Lung (tissue), 12 donors: Measurements from ENCODE around the gene NOX1. TPM values are rescaled to one million over a fixed set of nuclear protein-coding genes. Genes with fewer than 3 reads are reported as not detected.

Source experiments
- ATAC-seq: fragments of 200-7000 bp; cut with Tn5 transposase; one replicate; pipeline ENCODE4 v1.9.1; 2020; ENCODE audit warnings: moderate number of reproducible peaks; ENCODE audit not compliant: insufficient read depth, low FRiP score
- DNase-seq, 3 donors: peaks; one replicate each; pipeline ENCODE4 v3.0.0-alpha.2; 2013 to 2017
- H3K27ac ChIP-seq, 2 donors: one replicate each; pipeline ENCODE4 v1.5.1; 2013; ENCODE audit warnings: mild to moderate bottlenecking in 2 of 2, moderate library complexity in 2 of 2, control low read depth in 1 of 2, inconsistent platforms in 1 of 2, low read depth in 1 of 2, low read length in 1 of 2
- H3K27me3 ChIP-seq, 3 donors: one replicate each; pipeline ENCODE4 v1.5.1; 2013; ENCODE audit warnings: low read length in 2 of 3; ENCODE audit not compliant: control insufficient read depth in 3 of 3, insufficient read depth in 3 of 3
- H3K36me3 ChIP-seq, 4 donors: one replicate each; pipeline ENCODE4 v1.5.1; 2013; ENCODE audit warnings: low read length in 4 of 4, mild to moderate bottlenecking in 1 of 4, moderate library complexity in 1 of 4; ENCODE audit not compliant: control insufficient read depth in 4 of 4, insufficient read depth in 4 of 4
- H3K4me1 ChIP-seq, 5 donors: one replicate each; pipeline ENCODE4 v1.5.1; 2013; ENCODE audit warnings: low read length in 5 of 5, mild to moderate bottlenecking in 2 of 5, moderate library complexity in 1 of 5; ENCODE audit not compliant: control insufficient read depth in 5 of 5, insufficient read depth in 5 of 5
- H3K4me3 ChIP-seq: one replicate; pipeline ENCODE4 v1.5.1; 2013; ENCODE audit warnings: mild to moderate bottlenecking, control low read depth, moderate library complexity
- H3K9ac ChIP-seq, 2 donors: one replicate each; pipeline ENCODE4 v1.5.1; 2013; ENCODE audit warnings: low read length in 2 of 2, control low read depth in 1 of 2; ENCODE audit not compliant: insufficient read depth in 1 of 2
- H3K9me3 ChIP-seq, 4 donors: one replicate each; pipeline ENCODE4 v1.5.1; 2013; ENCODE audit warnings: low read length in 3 of 4, mild to moderate bottlenecking in 1 of 4, moderate library complexity in 1 of 4; ENCODE audit not compliant: control insufficient read depth in 4 of 4, insufficient read depth in 3 of 4
- CTCF ChIP-seq: IDR thresholded peaks from 2 replicates; pipeline ENCODE4 v1.5.1; 2012; ENCODE audit warnings: mild to moderate bottlenecking; ENCODE audit errors: control extremely low read depth, extremely low read depth
- WGBS, 2 donors: extraction: QIAGEN DNeasy Blood & Tissue Kit; methylation state at CpG; one replicate each; pipeline ENCODE4 v1.1.7; 2013; 5-methylcytosine and 5-hydroxymethylcytosine counted together
- polyA plus RNA-seq, 2 donors: library from polyadenylated mRNA; stranded (reverse); fragments of 200-250 nt; gene quantifications; one replicate each; pipeline ENCODE4 v1.2.1, GENCODE V29; 2013
- total RNA-seq, 2 donors: library from RNA; depleted of rRNA in 1 of 2; stranded (reverse); fragments of >200 nt in 1 of 2; gene quantifications; one replicate each; pipeline ENCODE4 v1.2.1, GENCODE V29; 2014 to 2021
- donor health status: control.
- donor health status: control.
- donor health status: Bipolar disorder and iron deficiency.
- donor health status: healthy.
- donor health status: DM: yes; HTN: yes; CAD: no.

The NOX1 gene
- total and polyA plus RNA-seq, 4 donors: 0.08 to 0.12 (median 0.11) TPM; not detected in 1

- DNase-seq (no peak), ATAC-seq (no peak)
- no peaks in the 10 kb centered on the region for H3K9me3 ChIP-seq
- TF ChIP-seq CTCF: no peak
- H3K4me3 ChIP-seq: no peak overlapping the region
- no peak overlapping the region for H3K9ac ChIP-seq
- peaks cover 0 to 4% (median 2%) of the 10 kb centered on the region in 3 donors for H3K27me3 ChIP-seq
- no peaks in the 10 kb centered on the region for H3K36me3 ChIP-seq
- 42 to 58% methylated on average over 2 of the region's 2 CpGs for WGBS, 2 donors
- H3K4me1 ChIP-seq: peaks cover 0 to 2% (median 0%) of the 10 kb centered on the region in 5 donors
- no peak overlapping the region for H3K27ac ChIP-seq
Observed at GRCh38 chrX:100880368-100880767, 6.2 kb upstream of the NOX1 start.

DNA sequence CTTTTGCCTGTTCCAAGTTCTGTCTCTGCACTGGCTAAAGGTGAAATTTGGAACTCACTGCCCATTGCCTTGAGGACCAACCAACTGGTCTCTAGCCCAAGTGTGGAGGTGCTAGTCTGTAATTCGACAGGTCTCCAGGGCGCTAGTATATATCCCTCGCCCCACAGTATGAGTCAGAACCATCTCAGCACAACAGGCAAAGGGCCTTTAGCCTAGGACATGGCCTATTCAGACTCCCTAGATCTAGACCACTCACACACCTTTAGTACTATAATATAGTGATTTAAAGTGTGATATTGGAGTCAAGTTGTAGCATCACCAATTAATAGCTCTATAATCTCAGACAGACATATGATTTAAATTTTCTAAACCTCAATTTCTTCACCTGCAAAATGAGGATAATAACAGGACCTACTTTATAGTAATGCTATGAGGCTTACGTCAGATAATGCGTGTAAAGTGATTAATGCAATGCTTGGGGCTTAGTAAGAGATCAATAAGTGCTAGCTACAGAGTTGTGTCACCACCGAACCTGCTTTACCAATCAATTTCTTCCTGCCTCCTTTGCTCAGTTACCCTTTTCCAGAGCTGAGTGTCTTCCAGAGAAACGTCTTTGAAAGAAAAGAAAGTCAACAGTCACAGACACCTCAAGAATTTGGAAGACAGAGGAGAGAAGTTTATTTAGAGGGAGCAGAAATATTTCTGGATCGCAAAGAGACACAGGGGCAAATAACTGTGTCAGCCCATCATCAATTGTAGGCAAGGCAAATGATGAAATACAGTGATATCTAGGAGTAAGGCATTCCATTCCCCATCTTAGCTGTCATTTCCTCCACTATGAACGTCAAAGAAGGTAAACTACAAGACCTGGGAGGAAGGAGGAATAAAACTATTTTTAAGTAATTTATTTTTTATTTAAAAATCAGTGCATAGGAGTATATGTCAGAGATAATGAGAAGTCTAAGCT, 2.3 kb downstream of the NOX1 start:
- H3K4me3 ChIP-seq: no peak overlapping the region

GRCh38 chrX:100870527-100870926, 3.6 kb downstream of the NOX1 start:
- ATAC-seq (no peak), DNase-seq (no peak)
- Histone ChIP-seq H3K27me3 (peaks cover 0 to 4% (median 0%) of the 10 kb centered on the region in 3 donors), H3K4me3 (no peak overlapping the region), H3K9me3 (no peaks in the 10 kb centered on the region), H3K4me1 (peaks cover 0 to 2% (median 0%) of the 10 kb centered on the region in 5 donors), H3K9ac (no peak overlapping the region), H3K27ac (no peak overlapping the region), H3K36me3 (no peaks in the 10 kb centered on the region)
- 67 to 84% methylated on average over 5 of the region's 5 CpGs for WGBS, 2 donors
- TF ChIP-seq CTCF: no peak

More for the DNA sequence above, 2.3 kb downstream of the NOX1 start:
- no peak overlapping the region for H3K9ac ChIP-seq
- no peak for DNase-seq
- WGBS, 2 donors: 59 to 87% methylated on average over 9 of the region's 9 CpGs
- H3K27me3 ChIP-seq: peaks cover 0 to 4% (median 0%) of the 10 kb centered on the region in 3 donors
- H3K36me3 ChIP-seq: no peaks in the 10 kb centered on the region
- no peak overlapping the region for H3K27ac ChIP-seq
- no peaks in the 10 kb centered on the region for H3K9me3 ChIP-seq
- ATAC-seq: no peak
- H3K4me1 ChIP-seq: peaks cover 0 to 2% (median 0%) of the 10 kb centered on the region in 5 donors
- TF ChIP-seq CTCF: no peak
